ENCODE data around the gene PCDHA1.
"Not testable (repeated sequence)": the region's sequence is repeated elsewhere in the genome, so short reads cannot be mapped to it uniquely, and the experiment has no call there.

The PCDHA1 gene

DNA sequence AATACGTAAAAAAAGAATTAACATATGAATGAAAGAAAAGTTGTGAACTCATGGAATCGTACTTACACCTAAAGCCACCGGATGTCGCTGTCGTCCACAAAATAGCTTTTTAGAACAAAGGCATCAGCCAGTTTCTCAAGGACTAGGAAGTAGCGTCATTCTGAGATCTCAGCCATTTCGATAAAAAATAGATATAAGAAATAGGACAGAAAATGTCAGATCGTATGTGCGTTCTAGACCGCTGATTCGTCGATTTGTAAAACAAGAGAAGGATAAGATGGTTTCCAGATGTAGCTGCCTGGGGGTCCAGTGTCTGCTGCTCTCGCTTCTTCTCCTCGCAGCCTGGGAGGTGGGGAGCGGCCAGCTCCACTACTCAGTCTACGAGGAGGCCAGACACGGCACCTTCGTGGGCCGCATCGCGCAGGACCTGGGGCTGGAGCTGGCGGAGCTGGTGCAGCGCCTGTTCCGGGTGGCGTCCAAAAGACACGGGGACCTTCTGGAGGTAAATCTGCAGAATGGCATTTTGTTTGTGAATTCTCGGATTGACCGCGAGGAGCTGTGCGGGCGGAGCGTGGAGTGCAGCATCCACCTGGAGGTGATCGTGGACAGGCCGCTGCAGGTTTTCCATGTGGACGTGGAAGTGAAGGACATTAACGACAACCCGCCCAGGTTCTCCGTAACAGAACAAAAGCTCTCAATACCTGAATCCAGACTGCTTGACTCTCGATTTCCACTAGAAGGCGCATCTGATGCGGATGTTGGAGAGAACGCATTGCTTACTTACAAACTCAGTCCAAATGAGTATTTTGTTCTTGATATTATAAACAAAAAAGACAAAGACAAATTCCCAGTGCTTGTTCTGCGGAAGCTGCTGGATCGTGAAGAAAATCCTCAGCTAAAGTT, 70.1 kb downstream of the PCDHA1 start, which contains the start of gene PCDHA10:
TSS of gene PCDHA10 (plus strand) at position 126 of the 903 bp plus-strand sequence. CDS start at position 278, 152 bp downstream.
- no peak for DNase-seq

DNA sequence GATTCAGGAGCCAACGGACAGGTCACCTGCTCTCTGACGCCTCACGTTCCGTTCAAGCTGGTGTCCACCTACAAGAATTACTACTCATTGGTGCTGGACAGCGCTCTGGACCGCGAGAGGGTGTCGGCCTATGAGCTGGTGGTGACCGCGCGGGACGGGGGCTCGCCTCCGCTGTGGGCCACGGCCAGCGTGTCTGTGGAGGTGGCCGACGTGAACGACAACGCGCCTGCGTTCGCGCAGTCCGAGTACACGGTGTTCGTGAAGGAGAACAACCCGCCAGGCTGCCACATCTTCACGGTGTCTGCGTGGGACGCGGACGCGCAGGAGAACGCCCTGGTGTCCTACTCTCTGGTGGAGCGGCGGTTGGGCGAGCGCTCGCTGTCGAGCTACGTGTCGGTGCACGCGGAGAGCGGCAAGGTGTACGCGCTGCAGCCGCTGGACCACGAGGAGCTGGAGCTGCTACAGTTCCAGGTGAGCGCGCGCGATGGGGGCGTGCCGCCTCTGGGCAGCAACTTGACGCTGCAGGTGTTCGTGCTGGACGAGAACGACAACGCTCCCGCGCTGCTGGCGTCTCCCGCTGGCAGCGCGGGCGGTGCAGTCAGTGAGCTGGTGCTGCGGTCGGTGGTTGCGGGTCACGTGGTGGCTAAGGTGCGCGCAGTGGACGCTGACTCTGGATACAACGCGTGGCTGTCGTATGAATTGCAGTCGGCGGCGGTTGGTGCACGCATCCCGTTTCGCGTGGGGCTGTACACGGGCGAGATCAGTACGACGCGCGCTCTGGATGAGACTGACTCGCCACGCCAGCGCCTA, 71.4 kb downstream of the PCDHA1 start:
- DNase-seq, result no peak

DNA sequence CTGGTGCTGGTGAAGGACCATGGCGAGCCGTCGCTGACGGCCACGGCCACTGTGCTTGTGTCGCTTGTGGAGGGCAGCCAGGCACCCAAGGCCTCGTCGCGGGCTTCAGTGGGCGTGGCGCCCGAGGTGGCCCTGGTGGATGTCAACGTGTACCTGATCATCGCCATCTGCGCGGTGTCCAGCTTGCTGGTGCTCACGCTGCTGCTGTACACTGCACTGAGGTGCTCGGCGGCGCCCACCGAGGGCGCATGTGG, 72.0 kb downstream of the PCDHA1 start:
- DNase-seq, result no peak

DNA sequence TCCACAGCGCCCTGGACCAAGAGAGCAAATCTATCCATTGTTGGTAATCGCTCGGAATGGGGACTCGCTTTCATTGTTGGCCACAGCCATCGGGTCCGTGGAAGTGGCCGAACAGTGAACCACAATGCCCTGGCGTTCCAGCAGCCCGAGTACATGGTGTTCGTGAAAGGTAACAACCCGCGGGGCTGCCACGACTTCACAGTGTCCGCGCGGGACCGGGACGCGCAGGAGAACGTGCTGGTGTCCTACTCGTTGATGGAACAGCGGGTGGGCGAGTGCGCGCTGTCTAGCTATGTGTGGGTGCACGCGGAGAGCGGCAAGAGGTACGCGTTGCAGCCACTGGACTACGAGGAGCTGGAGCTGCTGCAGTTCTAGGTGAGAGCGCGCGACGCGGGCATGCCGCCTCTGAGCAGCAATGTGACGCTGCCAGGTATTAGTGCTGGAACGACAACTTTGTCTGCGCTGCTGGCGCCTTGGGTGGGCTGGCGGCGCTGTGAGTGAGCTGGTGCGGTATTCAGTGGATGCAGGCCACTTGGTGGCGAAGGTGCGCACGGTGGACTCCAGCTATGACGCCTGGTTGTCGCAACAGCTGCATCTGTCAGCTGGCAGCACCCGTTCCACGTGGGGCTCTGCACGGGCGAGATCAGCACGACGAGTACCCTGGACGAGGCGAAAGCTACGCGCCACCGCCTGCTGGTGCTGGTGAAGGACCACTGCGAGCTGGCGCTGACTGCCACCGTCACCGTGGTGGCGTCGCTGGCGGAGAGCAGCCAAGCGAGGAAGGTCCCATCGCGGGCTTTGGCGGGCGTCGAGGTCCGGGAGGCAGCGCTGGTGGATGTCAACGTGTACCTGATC, 76.7 kb downstream of the PCDHA1 start:
- DNase-seq, result no peak

- DNase-seq, result no peak
These were observed 83.0 kb downstream of the PCDHA1 start, which contains the start of gene PCDHA11 for GRCh38 chr5:140868721-140869554. PCDHA11 (plus strand) TSS chr5:140868957; CDS start chr5:140869104, 147 bp downstream.

DNA sequence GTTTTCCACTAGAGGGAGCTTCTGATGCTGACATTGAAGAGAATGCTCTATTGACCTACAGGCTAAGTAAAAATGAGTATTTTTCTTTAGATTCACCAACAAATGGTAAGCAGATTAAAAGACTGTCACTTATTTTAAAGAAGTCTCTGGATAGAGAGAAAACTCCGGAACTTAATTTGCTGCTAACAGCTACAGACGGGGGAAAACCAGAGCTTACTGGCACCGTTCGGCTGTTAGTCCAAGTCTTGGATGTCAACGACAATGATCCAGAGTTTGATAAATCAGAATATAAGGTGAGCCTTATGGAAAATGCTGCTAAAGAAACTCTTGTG, 83.6 kb downstream of the PCDHA1 start:
- DNase-seq, result no peak

- DNase-seq, result no peak
These were observed 84.6 kb downstream of the PCDHA1 start for GRCh38 chr5:140870221-140871201.

DNA sequence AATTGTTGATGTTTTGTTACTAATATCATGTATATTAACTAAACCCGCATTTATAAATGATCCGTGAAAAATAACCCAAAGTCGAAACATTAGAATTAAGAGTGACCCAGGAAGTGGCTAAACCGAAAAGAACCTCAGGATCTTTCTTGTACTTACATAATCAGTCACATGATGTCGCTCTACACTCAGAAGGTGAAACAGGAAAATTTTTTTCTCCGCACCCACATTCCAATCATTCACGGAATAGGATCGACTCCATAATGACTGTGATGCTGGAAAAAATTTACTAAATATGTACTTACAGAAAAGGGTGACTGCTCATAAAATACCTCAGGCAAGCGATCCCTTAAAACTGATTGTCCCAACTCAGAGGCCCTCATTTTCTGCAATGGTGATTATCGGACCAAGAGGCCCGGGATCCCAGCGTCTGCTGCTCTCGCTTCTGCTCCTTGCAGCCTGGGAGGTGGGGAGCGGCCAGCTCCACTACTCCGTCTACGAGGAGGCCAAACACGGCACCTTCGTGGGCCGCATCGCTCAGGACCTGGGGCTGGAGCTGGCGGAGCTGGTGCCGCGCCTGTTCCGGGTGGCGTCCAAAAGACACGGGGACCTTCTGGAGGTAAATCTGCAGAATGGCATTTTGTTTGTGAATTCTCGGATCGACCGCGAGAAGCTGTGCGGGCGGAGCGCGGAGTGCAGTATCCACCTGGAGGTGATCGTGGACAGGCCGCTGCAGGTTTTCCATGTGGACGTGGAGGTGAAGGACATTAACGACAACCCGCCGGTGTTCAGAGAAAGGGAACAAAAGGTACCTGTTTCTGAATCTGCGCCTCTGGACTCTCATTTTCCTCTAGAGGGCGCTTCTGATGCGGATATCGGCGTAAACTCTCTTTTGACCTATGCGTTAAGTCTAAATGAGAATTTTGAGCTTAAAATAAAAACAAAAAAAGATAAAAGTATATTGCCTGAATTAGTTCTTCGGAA, 89.4 kb downstream of the PCDHA1 start, which contains the start of gene PCDHA12:
TSS of gene PCDHA12 (plus strand) at position 224 of the 981 bp plus-strand sequence. CDS start at position 389, 165 bp downstream.
- DNase-seq, result no peak

GRCh38 chr5:140876541-140877261, 90.8 kb downstream of the PCDHA1 start:
- not testable (repeated sequence) for DNase-seq

DNA sequence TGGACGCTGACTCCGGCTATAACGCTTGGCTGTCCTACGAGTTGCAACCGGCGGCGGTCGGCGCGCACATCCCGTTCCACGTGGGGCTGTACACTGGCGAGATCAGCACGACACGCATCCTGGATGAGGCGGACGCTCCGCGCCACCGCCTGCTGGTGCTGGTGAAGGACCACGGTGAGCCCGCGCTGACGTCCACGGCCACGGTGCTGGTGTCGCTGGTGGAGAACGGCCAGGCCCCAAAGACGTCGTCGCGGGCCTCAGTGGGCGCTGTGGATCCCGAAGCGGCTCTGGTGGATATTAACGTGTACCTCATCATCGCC, 91.3 kb downstream of the PCDHA1 start:
- DNase-seq, result no peak

DNA sequence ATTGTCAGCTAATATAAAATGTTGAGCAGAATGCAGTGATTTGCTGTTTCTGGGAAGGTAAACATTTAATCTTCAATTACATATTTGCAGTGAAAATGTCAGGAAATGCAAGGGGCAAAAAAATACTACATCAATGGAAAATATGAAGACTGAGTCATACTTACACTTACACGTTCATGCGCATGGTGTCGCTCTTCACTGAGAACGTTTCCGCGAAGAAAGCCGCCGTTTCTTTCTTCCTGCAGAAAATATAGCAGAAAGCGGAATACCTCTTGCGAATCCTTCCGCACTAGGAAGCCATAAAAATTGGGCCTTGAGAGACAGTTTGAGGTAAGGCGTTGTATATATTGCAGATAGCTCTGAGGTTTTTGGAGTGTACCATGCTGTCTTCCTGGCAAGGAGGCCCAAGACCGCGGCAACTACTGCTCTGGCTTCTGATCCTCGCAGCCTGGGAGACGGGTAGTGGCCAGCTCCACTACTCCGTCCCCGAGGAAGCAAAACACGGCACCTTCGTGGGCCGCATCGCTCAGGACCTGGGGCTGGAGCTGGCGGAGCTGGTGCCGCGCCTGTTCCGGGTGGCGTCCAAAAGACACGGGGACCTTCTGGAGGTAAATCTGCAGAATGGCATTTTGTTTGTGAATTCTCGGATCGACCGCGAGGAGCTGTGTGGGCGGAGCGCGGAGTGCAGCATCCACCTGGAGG, 96.1 kb downstream of the PCDHA1 start, which contains the start of gene PCDHA13:
TSS of gene PCDHA13 (plus strand) at position 236 of the 702 bp plus-strand sequence. CDS start at position 381, 145 bp downstream.
- DNase-seq, result no peak

GRCh38 chr5:140882591-140882899, 96.6 kb downstream of the PCDHA1 start:
- DNase-seq, result no peak

GRCh38 chr5:140883373-140883772, 97.4 kb downstream of the PCDHA1 start:
- no peak for DNase-seq

GRCh38 chr5:140883927-140884697, 98.2 kb downstream of the PCDHA1 start:
- DNase-seq, result no peak

GRCh38 chr5:140916325-140916724, 130.4 kb downstream of the PCDHA1 start:
- DNase-seq, result no peak

GRCh38 chr5:140923601-140924000, 137.7 kb downstream of the PCDHA1 start:
- DNase-seq, result no peak

DNA sequence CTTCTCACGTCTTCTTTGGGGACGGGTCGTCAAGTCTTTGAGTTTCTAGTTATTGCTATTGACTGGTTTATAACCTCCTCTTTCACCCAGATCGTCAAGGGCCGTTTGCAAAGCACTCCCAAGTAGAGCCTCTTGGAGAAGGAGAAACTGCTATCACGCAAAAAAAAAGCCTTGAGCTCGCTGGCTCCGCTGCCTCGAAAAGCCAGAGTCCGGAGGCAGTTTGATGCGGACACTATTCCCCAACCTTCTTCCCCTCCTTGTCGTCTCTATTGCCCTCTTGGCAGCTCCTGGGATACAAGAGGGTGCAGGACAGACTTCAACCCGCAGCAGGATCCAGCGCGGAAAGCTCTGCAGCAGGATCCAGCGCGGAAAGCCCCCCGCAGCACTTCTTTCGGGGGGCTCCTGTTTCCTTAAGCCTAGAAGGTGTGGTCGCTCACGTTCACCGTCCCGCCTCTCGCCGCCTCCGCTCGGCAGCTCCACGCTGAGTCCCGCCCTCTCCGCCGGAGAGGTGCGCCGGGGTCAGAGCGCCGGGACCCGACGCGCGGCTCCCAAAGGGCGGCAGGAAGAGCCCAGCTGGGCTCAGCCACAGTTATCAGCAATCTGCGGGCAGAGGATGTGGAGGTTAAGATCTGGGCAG, 140.0 kb downstream of the PCDHA1 start, which contains the start of gene PCDHAC1:
TSS of gene PCDHAC1 (plus strand) at position 494 of the 637 bp plus-strand sequence. CDS start 594 bp downstream, outside the sequence.
- DNase-seq, result no peak

Data from cortex of kidney (tissue), 1 donor.